ENCODE results near the gene ANKRD11.

DNA sequence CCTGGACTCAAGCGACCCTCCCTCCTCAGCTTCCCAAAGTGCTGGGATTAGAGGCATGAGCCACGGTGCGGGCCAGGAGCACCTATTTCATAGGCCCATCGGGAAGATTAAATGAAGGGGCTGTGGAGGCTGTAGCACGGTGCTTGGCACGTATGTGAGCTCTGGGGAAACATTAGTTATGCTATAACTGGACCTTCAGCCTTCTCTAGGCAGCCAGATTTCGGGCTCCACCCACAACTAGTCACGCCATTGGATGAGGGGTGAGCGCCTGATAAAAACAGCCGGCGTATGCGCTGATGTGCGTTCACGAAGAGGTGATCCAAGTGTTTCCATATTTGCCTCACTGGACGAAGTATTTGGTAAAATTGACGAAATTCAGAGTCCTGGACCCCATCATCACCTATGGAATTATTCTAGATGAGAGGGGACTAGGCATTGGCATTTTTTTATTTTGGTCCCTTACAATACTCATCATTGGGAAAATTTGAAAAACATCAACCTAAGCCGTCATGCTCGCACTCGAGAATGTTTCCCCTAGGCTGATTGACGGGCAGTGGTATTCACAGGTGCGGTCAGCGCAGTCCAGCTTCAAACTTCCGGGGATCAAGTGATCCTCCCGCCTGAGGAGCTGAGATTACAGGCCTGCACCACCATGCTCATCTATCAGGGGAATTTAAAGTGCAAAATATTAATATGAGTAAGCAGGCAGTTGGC lies 1.8 kb upstream of the ANKRD11 start:
- TF ChIP-seq POLR2A (IDR thresholded peaks at IDR 0.05; ENCODE audit: low read length) (no peak), GATA1 (IDR thresholded peaks at IDR 0.05; ENCODE audit: low read depth, low read length) (no peak)
